ENCODE measurements around the gene MED9.

DNA sequence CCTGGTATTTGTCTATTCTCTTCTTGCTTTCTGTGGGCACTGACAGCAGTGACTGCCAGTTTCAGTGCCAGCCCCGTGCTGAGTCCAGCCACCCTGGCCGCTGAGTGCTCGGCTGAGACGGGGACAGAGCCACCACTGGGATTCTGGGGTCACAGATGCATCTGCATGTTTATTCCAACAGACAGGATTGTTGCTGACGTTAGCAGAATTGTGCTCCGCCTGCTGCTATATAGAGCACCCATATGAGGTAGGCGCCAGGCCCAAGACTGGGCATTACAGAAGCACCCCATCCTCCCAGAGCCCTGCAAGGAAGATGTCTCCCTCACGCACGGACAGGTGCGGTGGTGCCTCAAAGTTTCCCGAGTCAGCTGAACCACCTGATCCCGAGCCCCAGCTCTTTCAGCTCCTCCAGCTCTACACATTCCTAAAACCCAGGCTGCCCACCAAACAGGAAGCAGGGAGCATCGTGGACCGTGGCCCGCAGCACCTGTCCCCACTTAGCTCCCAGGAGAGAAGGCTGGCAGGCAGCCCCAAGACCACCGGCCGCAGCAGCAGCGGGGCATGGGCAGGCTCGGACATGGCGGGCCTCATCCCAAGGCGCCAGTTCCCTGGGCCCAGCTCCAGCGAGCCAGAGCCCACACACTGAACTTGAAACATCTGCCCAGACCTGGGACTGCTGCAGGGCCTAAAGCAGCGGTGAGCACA is 64.3 kb downstream of the MED9 start:
- TF ChIP-seq GABPA (IDR thresholded peaks at IDR 0.05; ENCODE audit: low read depth) = no peak
- TF ChIP-seq, protein P1, sequence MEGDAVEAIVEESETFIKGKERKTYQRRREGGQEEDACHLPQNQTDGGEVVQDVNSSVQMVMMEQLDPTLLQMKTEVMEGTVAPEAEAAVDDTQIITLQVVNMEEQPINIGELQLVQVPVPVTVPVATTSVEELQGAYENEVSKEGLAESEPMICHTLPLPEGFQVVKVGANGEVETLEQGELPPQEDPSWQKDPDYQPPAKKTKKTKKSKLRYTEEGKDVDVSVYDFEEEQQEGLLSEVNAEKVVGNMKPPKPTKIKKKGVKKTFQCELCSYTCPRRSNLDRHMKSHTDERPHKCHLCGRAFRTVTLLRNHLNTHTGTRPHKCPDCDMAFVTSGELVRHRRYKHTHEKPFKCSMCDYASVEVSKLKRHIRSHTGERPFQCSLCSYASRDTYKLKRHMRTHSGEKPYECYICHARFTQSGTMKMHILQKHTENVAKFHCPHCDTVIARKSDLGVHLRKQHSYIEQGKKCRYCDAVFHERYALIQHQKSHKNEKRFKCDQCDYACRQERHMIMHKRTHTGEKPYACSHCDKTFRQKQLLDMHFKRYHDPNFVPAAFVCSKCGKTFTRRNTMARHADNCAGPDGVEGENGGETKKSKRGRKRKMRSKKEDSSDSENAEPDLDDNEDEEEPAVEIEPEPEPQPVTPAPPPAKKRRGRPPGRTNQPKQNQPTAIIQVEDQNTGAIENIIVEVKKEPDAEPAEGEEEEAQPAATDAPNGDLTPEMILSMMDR (IDR thresholded peaks at IDR 0.05) = no peak
- TF ChIP-seq GATA2 (CRISPR knock-in tag; IDR thresholded peaks at IDR 0.05) = no peak
- TF ChIP-seq MXI1 (IDR thresholded peaks at IDR 0.05; ENCODE audit: low read depth, low read length) = no peak
- TF ChIP-seq NRF1 (IDR thresholded peaks at IDR 0.05; ENCODE audit: low read depth, low read length) = no peak
- TF ChIP-seq, protein P2, sequence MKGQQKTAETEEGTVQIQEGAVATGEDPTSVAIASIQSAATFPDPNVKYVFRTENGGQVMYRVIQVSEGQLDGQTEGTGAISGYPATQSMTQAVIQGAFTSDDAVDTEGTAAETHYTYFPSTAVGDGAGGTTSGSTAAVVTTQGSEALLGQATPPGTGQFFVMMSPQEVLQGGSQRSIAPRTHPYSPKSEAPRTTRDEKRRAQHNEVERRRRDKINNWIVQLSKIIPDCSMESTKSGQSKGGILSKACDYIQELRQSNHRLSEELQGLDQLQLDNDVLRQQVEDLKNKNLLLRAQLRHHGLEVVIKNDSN (IDR thresholded peaks at IDR 0.05; ENCODE audit: borderline replicate concordance, low read depth) = no peak
